Measurements from ENCODE around the gene CD180. TPM values are rescaled to one million over a fixed set of nuclear protein-coding genes. Genes with fewer than 3 reads are reported as not detected.

The CD180 gene
- total RNA-seq, 2 experiments from 2014 or later = 14.4 to 15.7 TPM

DNA sequence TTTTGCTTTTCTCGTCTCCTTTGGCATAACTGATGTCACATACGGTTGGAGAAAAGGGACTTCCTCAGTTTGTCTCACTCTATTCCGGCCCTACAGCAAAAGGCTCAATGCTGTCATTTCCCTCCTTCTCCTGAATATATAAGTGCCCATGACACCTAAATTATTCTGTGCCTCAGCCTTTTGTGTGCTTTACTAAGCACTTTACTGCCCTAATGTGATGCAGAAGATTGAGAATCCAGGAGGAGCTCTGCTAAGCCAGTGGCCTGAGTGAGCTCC lies 7.6 kb downstream of the CD180 start:
- ChIA-PET POLR2A (interaction anchor here (0.6 to 1.5 kb wide), 7 partner anchors 8 to 518 kb away, joined by 3 to 10 read pairs (median 4); no protein-coding TSS in a partner anchor), CTCF (ENCODE audit: unreplicated experiment) (no interaction called here)
- intact Hi-C loops (cut with micrococcal nuclease; ENCODE audit: unreplicated experiment) = no loop called here
- H3K4me2 ChIP-seq (ENCODE audit: low read length) = peak overlapping the region; percentile 67
- H2AFZ ChIP-seq (ENCODE audit: low read length) = peak overlapping the region; percentile 75
- peak overlapping the region; percentile 51 for H3K27ac ChIP-seq (ENCODE audit: low read depth, low read length, poor library complexity, severe bottlenecking)
- H3K9me3 ChIP-seq (ENCODE audit: low read length) = peaks cover 5% of the 10 kb centered on the region; the same call in 1 of the 2 replicates
- BruUV-seq (replicated peaks) = no TSS peak
- peaks cover 56% of the 10 kb centered on the region for H3K36me3 ChIP-seq (ENCODE audit: insufficient read depth, low read length)
- H3K4me1 ChIP-seq (ENCODE audit: insufficient read depth, low read length, poor library complexity, severe bottlenecking) = peaks cover 70% of the 10 kb centered on the region
- H3K9me2 ChIP-seq (ENCODE audit: insufficient read depth, low read length) = no peaks in the 10 kb centered on the region
- H4K20me1 ChIP-seq (ENCODE audit: insufficient read depth, low read length) = no peaks in the 10 kb centered on the region
- TF ChIP-seq EZH2phosphoT487 (IDR thresholded peaks at IDR 0.05; ENCODE audit: borderline replicate concordance, low read depth, low read length) = no peak
- TF ChIP-seq, protein P1, sequence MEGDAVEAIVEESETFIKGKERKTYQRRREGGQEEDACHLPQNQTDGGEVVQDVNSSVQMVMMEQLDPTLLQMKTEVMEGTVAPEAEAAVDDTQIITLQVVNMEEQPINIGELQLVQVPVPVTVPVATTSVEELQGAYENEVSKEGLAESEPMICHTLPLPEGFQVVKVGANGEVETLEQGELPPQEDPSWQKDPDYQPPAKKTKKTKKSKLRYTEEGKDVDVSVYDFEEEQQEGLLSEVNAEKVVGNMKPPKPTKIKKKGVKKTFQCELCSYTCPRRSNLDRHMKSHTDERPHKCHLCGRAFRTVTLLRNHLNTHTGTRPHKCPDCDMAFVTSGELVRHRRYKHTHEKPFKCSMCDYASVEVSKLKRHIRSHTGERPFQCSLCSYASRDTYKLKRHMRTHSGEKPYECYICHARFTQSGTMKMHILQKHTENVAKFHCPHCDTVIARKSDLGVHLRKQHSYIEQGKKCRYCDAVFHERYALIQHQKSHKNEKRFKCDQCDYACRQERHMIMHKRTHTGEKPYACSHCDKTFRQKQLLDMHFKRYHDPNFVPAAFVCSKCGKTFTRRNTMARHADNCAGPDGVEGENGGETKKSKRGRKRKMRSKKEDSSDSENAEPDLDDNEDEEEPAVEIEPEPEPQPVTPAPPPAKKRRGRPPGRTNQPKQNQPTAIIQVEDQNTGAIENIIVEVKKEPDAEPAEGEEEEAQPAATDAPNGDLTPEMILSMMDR (conservative IDR thresholded peaks at IDR 0.05; ENCODE audit: low read length) = no peak
- peaks cover 81% of the 10 kb centered on the region; the same call in 1 of the 2 replicates for H3K79me2 ChIP-seq (ENCODE audit: insufficient read depth, low read depth, low read length)
- no peak for DNase-seq (ENCODE audit: low spot score)
- H3K4me3 ChIP-seq (ENCODE audit: low read depth, low read length, poor library complexity, severe bottlenecking) = peak overlapping the region; percentile 35

DNA sequence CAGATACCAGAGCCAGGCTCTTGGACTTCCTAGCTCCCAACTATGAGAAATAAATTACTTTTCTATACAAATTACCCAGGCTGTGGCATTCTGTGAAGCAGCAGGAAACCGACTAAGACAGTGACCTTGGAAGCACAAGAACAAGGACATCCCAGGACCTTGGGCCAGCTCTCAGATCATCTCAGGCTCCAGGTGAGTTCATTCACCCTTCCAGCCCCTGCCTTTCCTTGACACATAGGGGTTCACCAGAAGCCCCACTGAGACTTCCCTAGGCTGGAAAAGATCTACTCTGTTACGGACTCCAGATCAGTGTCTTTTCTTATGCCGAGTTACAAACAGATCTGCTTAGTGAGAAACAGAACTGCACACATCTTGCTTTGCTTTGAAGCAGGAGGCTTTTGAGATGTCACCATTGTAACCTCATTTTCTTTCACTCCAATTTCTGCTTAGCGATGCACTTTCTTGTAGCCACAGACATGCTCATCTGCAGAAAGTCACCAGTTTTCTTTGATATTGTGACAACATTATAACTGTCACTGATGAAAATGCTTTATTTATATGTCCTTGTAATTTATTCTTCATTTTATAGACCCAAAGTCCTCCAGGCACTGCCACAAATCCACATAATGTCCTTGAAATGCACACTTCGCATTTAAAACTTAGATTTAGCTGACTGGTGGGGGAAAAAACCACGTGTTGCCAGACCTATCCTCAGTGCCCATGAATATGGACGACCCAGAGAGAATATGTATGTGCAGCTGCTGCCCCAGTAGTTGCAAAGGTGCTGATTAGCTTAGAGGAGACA lies 8.1 kb downstream of the CD180 start:
- H3K79me2 ChIP-seq (ENCODE audit: insufficient read depth, low read depth, low read length) = peaks cover 75% of the 10 kb centered on the region; the same call in 1 of the 2 replicates
- H3K4me3 ChIP-seq (ENCODE audit: low read depth, low read length, poor library complexity, severe bottlenecking) = peak overlapping the region; percentile 35
- H3K4me2 ChIP-seq (ENCODE audit: low read length) = peak overlapping the region; percentile 67
- peak overlapping the region; percentile 51 for H3K27ac ChIP-seq (ENCODE audit: low read depth, low read length, poor library complexity, severe bottlenecking)
- no peaks in the 10 kb centered on the region for H3K9me2 ChIP-seq (ENCODE audit: insufficient read depth, low read length)
- TF ChIP-seq EZH2phosphoT487 (IDR thresholded peaks at IDR 0.05; ENCODE audit: borderline replicate concordance, low read depth, low read length) = no peak
- TF ChIP-seq, protein P1 (conservative IDR thresholded peaks at IDR 0.05; ENCODE audit: low read length) = no peak
- peaks cover 5% of the 10 kb centered on the region; the same call in 1 of the 2 replicates for H3K9me3 ChIP-seq (ENCODE audit: low read length)
- CTCF ChIA-PET (ENCODE audit: unreplicated experiment) = no interaction called here
- no TSS peak for BruUV-seq (replicated peaks)
- DNase-seq (ENCODE audit: low spot score) = no peak
- H2AFZ ChIP-seq (ENCODE audit: low read length) = peak overlapping the region; percentile 75
- peaks cover 65% of the 10 kb centered on the region for H3K4me1 ChIP-seq (ENCODE audit: insufficient read depth, low read length, poor library complexity, severe bottlenecking)
- POLR2A ChIA-PET = interaction anchor here (0.7 to 1.5 kb wide), 8 partner anchors 8 to 27 kb away, joined by 3 to 10 read pairs (median 4); partner anchors contain the start of gene CD180
- no peaks in the 10 kb centered on the region for H4K20me1 ChIP-seq (ENCODE audit: insufficient read depth, low read length)
- H3K36me3 ChIP-seq (ENCODE audit: insufficient read depth, low read length) = peaks cover 61% of the 10 kb centered on the region
- intact Hi-C loops (cut with micrococcal nuclease; ENCODE audit: unreplicated experiment) = no loop called here

Measured in OCI-LY7 (cell line).